HuH-7 (cell line): ENCODE results near the gene PDZD7.
"Not testable (repeated sequence)": the region's sequence is repeated elsewhere in the genome, so short reads cannot be mapped to it uniquely, and the experiment has no call there.

Experiments used
- DNase-seq: peaks from one replicate; pipeline ENCODE4 v3.0.0; 2011; ENCODE audit warnings: low spot score

PDZD7 gene

GRCh38 chr10:101038484-101038883 lies 7.6 kb upstream of the PDZD7 start:
- DNase-seq, result no peak

- DNase-seq, result no peak
Measured at GRCh38 chr10:101036726-101037125, 5.8 kb upstream of the PDZD7 start.

- DNase-seq, result no peak
Measured at GRCh38 chr10:101035916-101036702, 5.2 kb upstream of the PDZD7 start.

GRCh38 chr10:101035314-101035713 lies 4.4 kb upstream of the PDZD7 start:
- no peak for DNase-seq

GRCh38 chr10:101034404-101034803 lies 3.5 kb upstream of the PDZD7 start:
- not testable (repeated sequence) for DNase-seq

- DNase-seq, result no peak
Measured at GRCh38 chr10:101033276-101033675, 2.3 kb upstream of the PDZD7 start.

GRCh38 chr10:101032637-101033224 lies 1.8 kb upstream of the PDZD7 start:
- DNase-seq, result no peak

GRCh38 chr10:101031796-101032636 lies 1.1 kb upstream of the PDZD7 start:
- DNase-seq, result no peak

GRCh38 chr10:101030496-101031127 lies 317 bp downstream of the PDZD7 start:
- no peak for DNase-seq

- DNase-seq, result no peak
Measured at GRCh38 chr10:101029520-101030295, 1.2 kb downstream of the PDZD7 start.

GRCh38 chr10:101028446-101029337 lies 2.2 kb downstream of the PDZD7 start:
- no peak for DNase-seq

GRCh38 chr10:101027106-101027720 lies 3.7 kb downstream of the PDZD7 start:
- no peak for DNase-seq

GRCh38 chr10:101022967-101023705 lies 7.8 kb downstream of the PDZD7 start:
- no peak for DNase-seq

GRCh38 chr10:101021692-101022251 lies 9.2 kb downstream of the PDZD7 start:
- DNase-seq, result no peak

- DNase-seq, result no peak
Measured at GRCh38 chr10:101021239-101021638, 9.7 kb downstream of the PDZD7 start.

- no peak for DNase-seq
Measured at GRCh38 chr10:101020427-101021075, 10.4 kb downstream of the PDZD7 start.

GRCh38 chr10:101019440-101019703 lies 11.6 kb downstream of the PDZD7 start:
- no peak for DNase-seq

GRCh38 chr10:101018600-101019439 lies 12.1 kb downstream of the PDZD7 start:
- DNase-seq, result peak; percentile 94
